ENCODE results near the gene LINGO4. TPM values are rescaled to one million over a fixed set of nuclear protein-coding genes. Genes with fewer than 3 reads are reported as not detected.

LINGO4 gene
- total and polyA plus RNA-seq, 2 of the 13 experiments (the other 11 are each of a cell fraction or from before 2014, with no cell fraction given) = 0.02 to 0.05 TPM

DNA sequence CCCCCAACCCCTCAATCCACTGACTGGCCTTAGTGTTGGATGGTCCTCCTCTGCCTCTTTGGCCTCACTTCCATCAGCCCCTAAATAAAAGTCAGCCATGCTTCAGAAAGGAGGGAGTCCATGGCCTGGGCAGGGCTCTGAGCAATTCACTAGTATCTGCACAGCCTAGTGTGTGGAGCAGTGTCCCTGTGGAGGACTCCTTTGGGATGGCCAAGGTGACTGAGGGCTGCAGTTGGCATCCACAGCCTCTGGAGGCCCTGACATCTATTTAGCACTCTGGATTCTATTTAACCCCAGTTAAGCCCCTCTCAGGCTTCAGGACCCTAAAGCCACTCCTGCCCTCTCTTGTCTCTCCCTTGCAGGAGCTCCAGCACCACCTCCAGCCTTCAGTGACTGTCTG is 44.7 kb upstream of the LINGO4 start:
- no peaks in the 10 kb centered on the region for H4K20me1 ChIP-seq (ENCODE audit: insufficient read depth, low read length)
- POLR2A ChIA-PET = no interaction called here
- no peak for FAIRE-seq

More for the DNA sequence above, 44.7 kb upstream of the LINGO4 start:
- CTCF ChIA-PET (ENCODE audit: low intra/inter-chr PET ratio, low total read pairs) = no interaction called here
- H3K27ac ChIP-seq (ENCODE audit: extremely low read length, insufficient read depth, low read length) = no peak overlapping the region
- no peaks in the 10 kb centered on the region for H3K79me2 ChIP-seq (ENCODE audit: insufficient read depth, low read length)
- ATAC-seq (no peak), DNase-seq (ENCODE audit: low spot score) (no peak)
- H3K4me3 ChIP-seq (replicated peaks in 1 of 3; ENCODE audit: insufficient read depth in 1 of 3, low read depth in 2 of 3, low read length in 3 of 3) = no peak overlapping the region
- H3K4me2 ChIP-seq (ENCODE audit: low read depth, low read length) = no peak overlapping the region
- H3K9ac ChIP-seq (ENCODE audit: insufficient read depth, low read depth, low read length) = no peak overlapping the region
- no peak overlapping the region for H2AFZ ChIP-seq (ENCODE audit: low read length)
- no peaks in the 10 kb centered on the region for H3K36me3 ChIP-seq (replicated peaks in 1 of 2; ENCODE audit: control insufficient read depth in 1 of 2, insufficient read depth in 2 of 2, low read length in 2 of 2)
- in situ Hi-C loops (cut with HindIII; ENCODE audit: extremely low pct_ligation_motif_present, low pct_unique_long_range_greater_than_20kb) (no loop called here), intact Hi-C loops (cut with micrococcal nuclease; ENCODE audit: unreplicated experiment) (no loop called here)
- peaks cover 6 to 58% of the 10 kb centered on the region in 2 experiments; a peak in 3 of 5 replicates for H3K27me3 ChIP-seq (ENCODE audit: control insufficient read depth in 1 of 2, insufficient read depth in 2 of 2, low read length in 2 of 2)
- peaks cover 9% of the 10 kb centered on the region for H3K4me1 ChIP-seq (ENCODE audit: insufficient read depth, low read length)
- TF ChIP-seq ZC3H13 (CRISPR knock-in tag; IDR thresholded peaks at IDR 0.05) (no peak), JUN (CRISPR knock-in tag; IDR thresholded peaks at IDR 0.05) (no peak), RORA (CRISPR knock-in tag; IDR thresholded peaks at IDR 0.05) (no peak), ZNF136 (CRISPR knock-in tag; IDR thresholded peaks at IDR 0.05; ENCODE audit: low read depth) (no peak), ZNF207 (IDR thresholded peaks at IDR 0.05; ENCODE audit: borderline replicate concordance) (no peak), KLF12 (CRISPR knock-in tag; IDR thresholded peaks at IDR 0.05; ENCODE audit: borderline replicate concordance) (no peak), NBN (conservative IDR thresholded peaks at IDR 0.05) (no peak), ZFP62 (CRISPR knock-in tag; IDR thresholded peaks at IDR 0.05) (no peak), ZNF280D (CRISPR knock-in tag; IDR thresholded peaks at IDR 0.05) (no peak), HMG20A (CRISPR knock-in tag; IDR thresholded peaks at IDR 0.05; ENCODE audit: borderline replicate concordance) (no peak), CREB1 (IDR thresholded peaks at IDR 0.05) (no peak), CREB1 (CRISPR knock-in tag; IDR thresholded peaks at IDR 0.05) (no peak), TEAD2 (CRISPR knock-in tag; IDR thresholded peaks at IDR 0.05) (no peak)
- TF ChIP-seq, protein P1, sequence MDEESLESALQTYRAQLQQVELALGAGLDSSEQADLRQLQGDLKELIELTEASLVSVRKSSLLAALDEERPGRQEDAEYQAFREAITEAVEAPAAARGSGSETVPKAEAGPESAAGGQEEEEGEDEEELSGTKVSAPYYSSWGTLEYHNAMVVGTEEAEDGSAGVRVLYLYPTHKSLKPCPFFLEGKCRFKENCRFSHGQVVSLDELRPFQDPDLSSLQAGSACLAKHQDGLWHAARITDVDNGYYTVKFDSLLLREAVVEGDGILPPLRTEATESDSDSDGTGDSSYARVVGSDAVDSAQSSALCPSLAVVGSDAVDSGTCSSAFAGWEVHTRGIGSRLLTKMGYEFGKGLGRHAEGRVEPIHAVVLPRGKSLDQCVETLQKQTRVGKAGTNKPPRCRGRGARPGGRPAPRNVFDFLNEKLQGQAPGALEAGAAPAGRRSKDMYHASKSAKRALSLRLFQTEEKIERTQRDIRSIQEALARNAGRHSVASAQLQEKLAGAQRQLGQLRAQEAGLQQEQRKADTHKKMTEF (CRISPR knock-in tag; IDR thresholded peaks at IDR 0.05) = no peak
- TF ChIP-seq, protein P2, sequence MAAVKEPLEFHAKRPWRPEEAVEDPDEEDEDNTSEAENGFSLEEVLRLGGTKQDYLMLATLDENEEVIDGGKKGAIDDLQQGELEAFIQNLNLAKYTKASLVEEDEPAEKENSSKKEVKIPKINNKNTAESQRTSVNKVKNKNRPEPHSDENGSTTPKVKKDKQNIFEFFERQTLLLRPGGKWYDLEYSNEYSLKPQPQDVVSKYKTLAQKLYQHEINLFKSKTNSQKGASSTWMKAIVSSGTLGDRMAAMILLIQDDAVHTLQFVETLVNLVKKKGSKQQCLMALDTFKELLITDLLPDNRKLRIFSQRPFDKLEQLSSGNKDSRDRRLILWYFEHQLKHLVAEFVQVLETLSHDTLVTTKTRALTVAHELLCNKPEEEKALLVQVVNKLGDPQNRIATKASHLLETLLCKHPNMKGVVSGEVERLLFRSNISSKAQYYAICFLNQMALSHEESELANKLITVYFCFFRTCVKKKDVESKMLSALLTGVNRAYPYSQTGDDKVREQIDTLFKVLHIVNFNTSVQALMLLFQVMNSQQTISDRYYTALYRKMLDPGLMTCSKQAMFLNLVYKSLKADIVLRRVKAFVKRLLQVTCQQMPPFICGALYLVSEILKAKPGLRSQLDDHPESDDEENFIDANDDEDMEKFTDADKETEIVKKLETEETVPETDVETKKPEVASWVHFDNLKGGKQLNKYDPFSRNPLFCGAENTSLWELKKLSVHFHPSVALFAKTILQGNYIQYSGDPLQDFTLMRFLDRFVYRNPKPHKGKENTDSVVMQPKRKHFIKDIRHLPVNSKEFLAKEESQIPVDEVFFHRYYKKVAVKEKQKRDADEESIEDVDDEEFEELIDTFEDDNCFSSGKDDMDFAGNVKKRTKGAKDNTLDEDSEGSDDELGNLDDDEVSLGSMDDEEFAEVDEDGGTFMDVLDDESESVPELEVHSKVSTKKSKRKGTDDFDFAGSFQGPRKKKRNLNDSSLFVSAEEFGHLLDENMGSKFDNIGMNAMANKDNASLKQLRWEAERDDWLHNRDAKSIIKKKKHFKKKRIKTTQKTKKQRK (IDR thresholded peaks at IDR 0.05; ENCODE audit: low read length) = no peak
- TF ChIP-seq, protein P3, sequence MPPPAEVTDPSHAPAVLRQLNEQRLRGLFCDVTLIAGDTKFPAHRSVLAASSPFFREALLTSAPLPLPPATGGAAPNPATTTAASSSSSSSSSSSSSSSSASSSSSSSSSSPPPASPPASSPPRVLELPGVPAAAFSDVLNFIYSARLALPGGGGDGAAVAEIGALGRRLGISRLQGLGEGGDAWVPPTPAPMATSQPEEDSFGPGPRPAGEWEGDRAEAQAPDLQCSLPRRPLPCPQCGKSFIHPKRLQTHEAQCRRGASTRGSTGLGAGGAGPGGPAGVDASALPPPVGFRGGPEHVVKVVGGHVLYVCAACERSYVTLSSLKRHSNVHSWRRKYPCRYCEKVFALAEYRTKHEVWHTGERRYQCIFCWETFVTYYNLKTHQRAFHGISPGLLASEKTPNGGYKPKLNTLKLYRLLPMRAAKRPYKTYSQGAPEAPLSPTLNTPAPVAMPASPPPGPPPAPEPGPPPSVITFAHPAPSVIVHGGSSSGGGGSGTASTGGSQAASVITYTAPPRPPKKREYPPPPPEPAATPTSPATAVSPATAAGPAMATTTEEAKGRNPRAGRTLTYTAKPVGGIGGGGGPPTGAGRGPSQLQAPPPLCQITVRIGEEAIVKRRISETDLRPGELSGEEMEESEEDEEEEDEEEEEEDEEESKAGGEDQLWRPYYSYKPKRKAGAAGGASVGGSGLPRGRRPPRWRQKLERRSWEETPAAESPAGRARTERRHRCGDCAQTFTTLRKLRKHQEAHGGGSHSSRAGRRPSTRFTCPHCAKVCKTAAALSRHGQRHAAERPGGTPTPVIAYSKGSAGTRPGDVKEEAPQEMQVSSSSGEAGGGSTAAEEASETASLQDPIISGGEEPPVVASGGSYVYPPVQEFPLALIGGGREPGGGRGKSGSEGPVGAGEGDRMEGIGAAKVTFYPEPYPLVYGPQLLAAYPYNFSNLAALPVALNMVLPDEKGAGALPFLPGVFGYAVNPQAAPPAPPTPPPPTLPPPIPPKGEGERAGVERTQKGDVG (CRISPR knock-in tag; IDR thresholded peaks at IDR 0.05; ENCODE audit: borderline replicate concordance) = no peak
- BruUV-seq (replicated peaks) = no TSS peak
- no peaks in the 10 kb centered on the region for H3K9me3 ChIP-seq (ENCODE audit: low read length)

Data from HepG2 (cell line).